Activated naive CD4-positive, alpha-beta T cell treated with anti-CD3 and anti-CD28 coated beads, Interleukin-2, amount 50 U/mL, for 24 hours (primary cell): ENCODE data around the gene PTBP3.
A peak's percentile ranks its signal among the peaks of the same experiment; 100 is the strongest.

ENCODE experiments used
- H3K27ac Mint-ChIP-seq: one replicate; pipeline ENCODE4 v1.8.0; 2021; ENCODE audit warnings: mild to moderate bottlenecking, mixed read lengths
- H3K27me3 Mint-ChIP-seq: one replicate; pipeline ENCODE4 v1.8.0; 2021; ENCODE audit warnings: mixed read lengths
- H3K36me3 Mint-ChIP-seq: one replicate; pipeline ENCODE4 v1.8.0; 2021; ENCODE audit warnings: mixed read lengths
- H3K4me1 Mint-ChIP-seq: one replicate; pipeline ENCODE4 v1.8.0; 2021; ENCODE audit warnings: mixed read lengths
- H3K4me3 Mint-ChIP-seq: one replicate; pipeline ENCODE4 v1.8.0; 2021; ENCODE audit warnings: mild to moderate bottlenecking, mixed read lengths
- H3K9me3 Mint-ChIP-seq: one replicate; pipeline ENCODE4 v1.8.0; 2021; ENCODE audit warnings: mixed read lengths

PTBP3 gene

DNA sequence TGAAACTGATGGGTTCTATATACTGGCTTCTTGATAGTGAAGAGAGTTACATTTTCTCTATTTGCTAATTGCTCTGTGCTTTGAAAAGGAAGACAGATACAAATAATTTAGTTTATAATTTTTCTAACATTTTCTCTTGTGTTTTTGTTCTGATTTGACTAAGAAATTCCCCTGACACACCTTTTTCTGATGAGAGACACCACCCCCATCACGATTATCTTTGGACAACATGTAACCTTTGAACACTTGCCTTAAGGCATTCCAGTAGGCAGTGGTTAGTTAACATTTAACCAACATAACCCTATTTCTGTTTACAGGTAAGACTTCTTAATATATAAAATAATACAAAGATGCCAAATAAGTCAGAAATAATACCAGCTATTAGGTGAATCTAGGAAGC is 4.1 kb upstream of the PTBP3 start:
- Mint-ChIP-seq H3K27ac (no peak overlapping the region), H3K36me3 (no peaks in the 10 kb centered on the region), H3K4me1 (peaks cover 6% of the 10 kb centered on the region), H3K9me3 (no peaks in the 10 kb centered on the region), H3K27me3 (no peaks in the 10 kb centered on the region), H3K4me3 (no peak overlapping the region)

GRCh38 chr9:112334432-112334841 is 1.0 kb upstream of the PTBP3 start:
- H3K27me3 Mint-ChIP-seq: no peaks in the 10 kb centered on the region
- peaks cover 34% of the 10 kb centered on the region for H3K4me1 Mint-ChIP-seq
- H3K36me3 Mint-ChIP-seq: no peaks in the 10 kb centered on the region
- H3K4me3 Mint-ChIP-seq: peak overlapping the region; percentile 89
- no peaks in the 10 kb centered on the region for H3K9me3 Mint-ChIP-seq
- H3K27ac Mint-ChIP-seq: peak overlapping the region; percentile 98

DNA sequence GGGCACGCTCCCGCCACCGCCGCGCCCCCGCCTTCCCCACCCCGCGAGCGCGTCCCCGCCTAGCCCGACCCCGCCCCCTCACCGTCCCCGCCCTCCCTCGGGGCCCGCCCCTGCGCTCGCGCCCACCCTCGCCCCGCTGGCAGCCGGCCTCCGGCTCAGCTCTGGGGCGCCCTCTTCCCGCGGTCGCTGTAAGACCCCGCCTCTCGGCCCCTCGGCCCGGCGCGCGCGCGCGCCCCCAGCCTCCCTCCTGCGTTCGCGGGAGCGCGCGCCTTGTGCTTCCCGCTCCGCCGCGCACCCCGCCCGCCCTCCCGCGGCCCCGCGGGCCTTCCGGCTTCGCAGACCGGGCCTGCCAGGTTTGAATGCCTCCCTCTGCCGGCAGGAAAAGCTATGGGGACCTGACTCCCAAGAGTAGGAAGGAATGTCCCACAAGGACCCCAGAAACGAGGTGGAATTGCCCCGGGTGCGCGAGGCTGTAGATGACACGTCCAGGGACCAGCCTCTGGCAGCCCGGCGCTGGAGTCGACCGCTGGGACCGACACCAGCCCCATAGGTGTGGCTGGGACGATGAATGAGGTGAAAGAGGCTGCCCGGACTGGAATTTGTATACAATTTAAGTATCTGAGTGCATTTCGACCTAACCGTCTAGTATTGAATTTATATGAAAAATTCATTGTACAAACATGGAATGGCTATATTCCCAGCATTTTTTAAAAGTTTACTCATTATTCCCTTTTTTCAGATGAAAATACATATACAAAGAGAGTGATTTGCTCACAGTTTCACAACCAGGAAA is 416 bp upstream of the PTBP3 start:
- peak overlapping the region; percentile 98 for H3K27ac Mint-ChIP-seq
- no peaks in the 10 kb centered on the region for H3K36me3 Mint-ChIP-seq
- no peaks in the 10 kb centered on the region for H3K27me3 Mint-ChIP-seq
- H3K9me3 Mint-ChIP-seq: no peaks in the 10 kb centered on the region
- peaks cover 36% of the 10 kb centered on the region for H3K4me1 Mint-ChIP-seq
- H3K4me3 Mint-ChIP-seq: peak overlapping the region; percentile 91

GRCh38 chr9:112332674-112332976 is 794 bp downstream of the PTBP3 start:
- no peaks in the 10 kb centered on the region for H3K9me3 Mint-ChIP-seq
- peak overlapping the region; percentile 98 for H3K4me3 Mint-ChIP-seq
- no peaks in the 10 kb centered on the region for H3K36me3 Mint-ChIP-seq
- H3K27me3 Mint-ChIP-seq: no peaks in the 10 kb centered on the region
- peak overlapping the region; percentile 98 for H3K27ac Mint-ChIP-seq
- peaks cover 48% of the 10 kb centered on the region for H3K4me1 Mint-ChIP-seq

DNA sequence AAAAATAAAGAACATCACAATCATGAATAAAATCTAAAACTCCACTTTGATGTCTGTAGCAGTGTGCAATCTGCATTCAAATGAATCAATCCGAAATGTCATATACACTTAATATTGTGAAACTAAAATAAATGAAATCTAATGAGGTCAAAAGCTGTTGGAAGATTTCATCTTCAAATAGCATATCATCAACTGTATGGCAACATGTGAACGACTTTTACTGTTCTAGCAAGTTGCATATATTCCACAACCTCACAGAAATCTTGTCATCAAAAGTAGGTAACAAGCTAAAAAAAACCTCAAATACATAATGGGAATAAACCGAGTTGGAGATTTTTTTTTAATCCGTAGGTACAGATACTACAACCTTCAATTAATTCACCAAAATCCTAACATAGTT is 1.2 kb downstream of the PTBP3 start:
- Mint-ChIP-seq H3K27ac (peak overlapping the region; percentile 98), H3K27me3 (no peaks in the 10 kb centered on the region), H3K4me1 (peaks cover 51% of the 10 kb centered on the region), H3K36me3 (no peaks in the 10 kb centered on the region), H3K4me3 (peak overlapping the region; percentile 98), H3K9me3 (no peaks in the 10 kb centered on the region)

DNA sequence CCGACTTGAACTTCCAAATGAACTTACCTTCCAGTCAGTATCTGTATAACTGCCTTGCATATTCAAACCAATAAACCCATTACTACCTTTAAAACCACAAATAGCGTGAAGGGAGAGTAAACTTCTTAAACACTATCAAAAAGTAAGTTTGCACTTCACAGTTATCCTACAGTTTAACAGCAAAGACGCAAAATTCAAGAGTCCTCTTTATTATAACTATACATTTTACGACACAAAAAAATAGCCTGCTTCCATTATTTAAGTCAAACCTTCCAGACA is 1.8 kb downstream of the PTBP3 start:
- peak overlapping the region; percentile 98 for H3K27ac Mint-ChIP-seq
- H3K36me3 Mint-ChIP-seq: no peaks in the 10 kb centered on the region
- H3K27me3 Mint-ChIP-seq: no peaks in the 10 kb centered on the region
- H3K9me3 Mint-ChIP-seq: no peaks in the 10 kb centered on the region
- peaks cover 51% of the 10 kb centered on the region for H3K4me1 Mint-ChIP-seq
- H3K4me3 Mint-ChIP-seq: peak overlapping the region; percentile 98

GRCh38 chr9:112328545-112328944 is 4.9 kb downstream of the PTBP3 start:
- Mint-ChIP-seq H3K4me1 (peaks cover 67% of the 10 kb centered on the region), H3K36me3 (peaks cover 19% of the 10 kb centered on the region), H3K27ac (peak overlapping the region; percentile 75), H3K4me3 (peak overlapping the region; percentile 23), H3K27me3 (no peaks in the 10 kb centered on the region), H3K9me3 (peaks cover 3% of the 10 kb centered on the region)

GRCh38 chr9:112327718-112328450 is 5.5 kb downstream of the PTBP3 start:
- Mint-ChIP-seq H3K27ac (peak overlapping the region; percentile 75), H3K4me3 (peak overlapping the region; percentile 53)

DNA sequence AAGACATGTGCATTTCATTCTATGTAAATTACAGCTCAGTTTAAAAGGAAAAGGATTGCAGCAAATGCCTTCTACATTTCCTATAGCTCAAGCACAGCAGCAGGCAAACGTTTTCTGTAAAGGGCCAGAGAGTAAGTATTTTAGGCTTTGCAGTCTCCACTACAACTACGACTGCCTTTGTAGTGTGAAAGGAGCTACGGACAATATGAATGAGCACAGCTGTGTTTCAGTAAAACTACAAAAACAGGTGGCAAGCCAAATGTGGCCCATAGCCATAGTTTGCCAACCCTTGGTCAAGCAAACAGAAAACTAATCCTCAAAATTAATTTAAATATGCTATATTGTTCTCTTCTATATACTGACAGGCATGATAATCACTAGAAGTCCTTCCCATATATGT is 7.2 kb downstream of the PTBP3 start:
- Mint-ChIP-seq H3K27ac (peak overlapping the region; percentile 65), H3K36me3 (peaks cover 30% of the 10 kb centered on the region), H3K4me3 (no peak overlapping the region), H3K27me3 (no peaks in the 10 kb centered on the region), H3K9me3 (peaks cover 6% of the 10 kb centered on the region), H3K4me1 (peaks cover 69% of the 10 kb centered on the region)

More at GRCh38 chr9:112327718-112328450, 5.5 kb downstream of the PTBP3 start:
- Mint-ChIP-seq H3K9me3 (peaks cover 6% of the 10 kb centered on the region), H3K36me3 (peaks cover 23% of the 10 kb centered on the region), H3K27me3 (no peaks in the 10 kb centered on the region), H3K4me1 (peaks cover 71% of the 10 kb centered on the region)

GRCh38 chr9:112325600-112325999 is 7.8 kb downstream of the PTBP3 start:
- Mint-ChIP-seq H3K27me3 (no peaks in the 10 kb centered on the region), H3K4me1 (peaks cover 66% of the 10 kb centered on the region), H3K9me3 (peaks cover 6% of the 10 kb centered on the region), H3K36me3 (peaks cover 32% of the 10 kb centered on the region), H3K4me3 (no peak overlapping the region), H3K27ac (peak overlapping the region; percentile 65)

DNA sequence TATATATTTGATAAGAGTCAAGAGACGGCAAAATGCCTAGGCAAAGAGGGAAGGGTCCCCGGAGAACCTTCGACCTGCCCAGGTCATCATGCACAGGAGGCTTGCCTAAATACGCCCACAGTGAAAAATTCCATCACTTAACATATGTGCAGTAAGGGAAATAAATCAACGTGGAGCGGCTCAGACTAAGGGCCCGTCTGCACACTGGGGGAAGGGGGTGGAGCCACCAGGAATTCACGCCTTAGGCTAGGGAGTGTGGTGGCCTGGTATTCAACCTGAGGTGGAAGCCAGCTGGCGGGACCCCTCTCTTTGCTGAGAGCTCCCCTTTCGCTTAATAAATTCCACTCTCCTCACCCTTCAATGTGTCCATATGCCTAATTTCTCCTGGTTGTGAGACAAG is 8.3 kb downstream of the PTBP3 start:
- Mint-ChIP-seq H3K4me1 (peaks cover 65% of the 10 kb centered on the region), H3K27me3 (no peaks in the 10 kb centered on the region), H3K27ac (no peak overlapping the region), H3K9me3 (peaks cover 6% of the 10 kb centered on the region), H3K36me3 (peaks cover 33% of the 10 kb centered on the region), H3K4me3 (no peak overlapping the region)

- Mint-ChIP-seq H3K9me3 (peaks cover 6% of the 10 kb centered on the region), H3K4me1 (peaks cover 64% of the 10 kb centered on the region), H3K4me3 (no peak overlapping the region), H3K27ac (peak overlapping the region; percentile 17), H3K36me3 (peaks cover 33% of the 10 kb centered on the region), H3K27me3 (no peaks in the 10 kb centered on the region)
Observed at GRCh38 chr9:112323378-112323854, 10.0 kb downstream of the PTBP3 start.

DNA sequence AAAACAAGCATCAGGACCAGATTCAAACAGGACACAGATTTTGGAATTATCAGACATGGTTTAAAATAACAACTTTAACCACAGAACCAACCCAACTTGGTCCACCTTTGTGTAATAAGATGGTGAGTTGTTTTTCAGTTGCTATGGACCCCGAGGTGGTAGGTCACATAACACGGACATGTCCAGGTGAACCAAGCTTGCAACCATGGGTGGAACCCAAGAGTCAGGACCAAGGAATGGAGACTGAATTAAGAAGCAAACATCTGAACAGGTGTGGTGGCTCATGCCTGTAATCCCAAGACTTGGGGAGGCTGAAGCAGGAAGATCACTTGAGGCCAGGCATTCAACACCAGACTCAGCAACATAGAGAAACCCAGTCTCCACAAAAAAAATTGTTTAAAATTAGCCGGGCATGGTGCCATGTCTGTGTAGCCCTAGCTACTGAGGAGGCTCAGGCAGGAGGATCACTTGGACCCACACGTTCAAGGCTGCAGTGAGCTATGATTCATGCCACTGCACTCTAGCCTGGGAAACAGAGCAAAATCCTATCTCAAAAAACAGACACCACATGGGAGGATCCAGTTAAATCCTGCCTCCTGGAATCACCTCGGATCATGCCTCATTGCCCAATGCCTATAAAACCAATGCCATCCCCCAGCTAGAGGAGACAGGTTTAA is 10.6 kb downstream of the PTBP3 start:
- Mint-ChIP-seq H3K36me3 (peaks cover 37% of the 10 kb centered on the region), H3K4me1 (peaks cover 64% of the 10 kb centered on the region), H3K27ac (no peak overlapping the region), H3K9me3 (peaks cover 6% of the 10 kb centered on the region), H3K4me3 (no peak overlapping the region), H3K27me3 (no peaks in the 10 kb centered on the region)

DNA sequence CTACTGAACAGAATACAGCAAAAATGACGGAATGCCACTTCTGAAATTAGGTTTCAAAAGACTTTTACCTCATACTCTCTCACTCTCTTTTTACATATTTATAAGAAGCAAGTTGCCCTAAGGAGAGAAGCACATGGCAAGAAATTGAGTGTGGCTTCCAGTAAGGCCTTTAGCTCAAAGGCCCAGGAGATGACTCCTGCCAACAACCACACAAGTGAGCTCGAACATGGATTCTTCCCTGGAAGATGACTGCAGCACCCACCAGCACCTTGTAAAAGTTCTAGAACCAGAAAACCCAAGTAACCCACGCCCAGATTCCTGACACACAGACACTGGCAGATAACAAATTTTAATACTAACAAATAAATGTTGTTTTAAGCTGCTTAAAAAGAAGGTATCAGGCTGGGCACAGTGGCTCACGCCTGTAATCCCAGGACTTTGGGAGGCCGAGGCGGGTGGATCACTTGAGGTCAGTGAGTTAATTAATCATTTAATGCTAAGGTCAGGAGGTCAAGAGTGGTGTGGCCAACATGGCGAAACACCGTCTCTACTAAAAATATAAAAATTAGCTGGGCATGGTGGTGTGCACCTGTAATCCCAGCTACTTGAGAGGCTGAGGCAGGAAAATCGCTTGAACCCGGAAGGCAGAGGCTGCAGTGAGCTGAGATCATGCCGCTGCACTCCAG is 17.0 kb downstream of the PTBP3 start:
- Mint-ChIP-seq H3K27me3 (no peaks in the 10 kb centered on the region), H3K4me3 (peak overlapping the region; percentile 17), H3K4me1 (peaks cover 78% of the 10 kb centered on the region), H3K36me3 (peaks cover 13% of the 10 kb centered on the region), H3K27ac (peak overlapping the region; percentile 30), H3K9me3 (no peaks in the 10 kb centered on the region)

- peak overlapping the region; percentile 17 for H3K4me3 Mint-ChIP-seq
- H3K4me1 Mint-ChIP-seq: peaks cover 82% of the 10 kb centered on the region
- H3K9me3 Mint-ChIP-seq: no peaks in the 10 kb centered on the region
- peak overlapping the region; percentile 30 for H3K27ac Mint-ChIP-seq
- H3K36me3 Mint-ChIP-seq: peaks cover 13% of the 10 kb centered on the region
- no peaks in the 10 kb centered on the region for H3K27me3 Mint-ChIP-seq
Observed at GRCh38 chr9:112315331-112316257, 17.8 kb downstream of the PTBP3 start.
